H1 (cell line): ENCODE results near the gene H1-8. TPM values are rescaled to one million over a fixed set of nuclear protein-coding genes. Genes with fewer than 3 reads are reported as not detected.
A peak's percentile ranks its signal among the peaks of the same experiment; 100 is the strongest.

Experiments
- CTCF ChIA-PET: fragments of 300-600 bp; sonication (Branson Sonifier 250); formaldehyde crosslinking; loops from one replicate; lab custom pipeline; 2021; ENCODE audit not compliant: partially characterized antibody; lab: Charles Lee
- POLR2A ChIA-PET: fragments of 300-600 bp; sonication (Branson Sonifier 250); formaldehyde crosslinking; loops from one replicate; lab custom pipeline; 2021; ENCODE audit warnings: inconsistent platforms; ENCODE audit not compliant: partially characterized antibody; lab: Charles Lee
- DNase-seq, 2 experiments: peaks; one replicate each; pipeline versions ENCODE4 v3.0.0 to v3.0.0-alpha.2; 2010 to 2022; ENCODE audit warnings: low spot score in 2 of 2, low read depth in 1 of 2, mixed read lengths in 1 of 2
- FAIRE-seq: peaks from 2 replicates; lab custom pipeline; 2011; peaks lifted over from hg19 to GRCh38; lab: Jason Lieb, UNC
- H2AFZ ChIP-seq: 2 replicates; pipeline ENCODE4 v1.8.1; 2012; ENCODE audit warnings: low read length, inconsistent platforms
- H2AK5ac ChIP-seq: 2 replicates; pipeline ENCODE4 v1.6.1; 2013; ENCODE audit warnings: low read depth, low read length
- H2BK120ac ChIP-seq: replicated peaks from 2 replicates; pipeline ENCODE3; 2013; ENCODE audit warnings: low read depth, low read length, inconsistent platforms
- H2BK12ac ChIP-seq: 2 replicates; pipeline ENCODE4 v1.6.1; 2013; ENCODE audit warnings: low read depth, low read length
- H2BK15ac ChIP-seq: 2 replicates; pipeline ENCODE4 v1.6.1; 2013; ENCODE audit warnings: low read length
- H2BK20ac ChIP-seq: 2 replicates; pipeline ENCODE4 v1.6.1; 2013; ENCODE audit warnings: low read length
- H2BK5ac ChIP-seq: 2 replicates; pipeline ENCODE4 v1.6.1; 2013; ENCODE audit warnings: low read depth, low read length
- H3K14ac ChIP-seq: 2 replicates; pipeline ENCODE4 v1.6.1; 2013; ENCODE audit warnings: inconsistent platforms; ENCODE audit not compliant: insufficient read length
- H3K18ac ChIP-seq: 2 replicates; pipeline ENCODE4 v1.6.1; 2013; ENCODE audit warnings: low read length; ENCODE audit errors: extremely low read depth
- H3K23ac ChIP-seq: 2 replicates; pipeline ENCODE4 v1.6.1; 2013; ENCODE audit warnings: inconsistent platforms; ENCODE audit not compliant: insufficient read length
- H3K23me2 ChIP-seq: 2 replicates; pipeline ENCODE4 v1.6.1; 2013; ENCODE audit warnings: low read depth, low read length
- H3K27ac ChIP-seq: 2 replicates; pipeline ENCODE4 v1.6.1; 2011; ENCODE audit warnings: low read depth, low read length, inconsistent platforms
- H3K27me3 ChIP-seq, 4 experiments: replicated peaks in 1 of 4; 1 replicate in 1 of 4; 2 replicates in 3 of 4; pipeline versions ENCODE4 v1.6.1 to v1.8.1; 2011 to 2013; ENCODE audit warnings: low read length in 3 of 4, mild to moderate bottlenecking in 3 of 4, inconsistent platforms in 2 of 4, mixed read lengths in 2 of 4, moderate library complexity in 1 of 4; ENCODE audit not compliant: control insufficient read depth in 3 of 4, insufficient read depth in 3 of 4; ENCODE audit errors: extremely low read depth in 1 of 4
- H3K36me3 ChIP-seq, 4 experiments: 2 replicates each; pipeline versions ENCODE4 v1.6.1 to v1.8.1; 2011 to 2013; ENCODE audit warnings: mild to moderate bottlenecking in 4 of 4, low read length in 3 of 4, moderate library complexity in 2 of 4, control low read depth in 1 of 4, inconsistent platforms in 1 of 4; ENCODE audit not compliant: insufficient read depth in 4 of 4, control insufficient read depth in 2 of 4
- H3K4ac ChIP-seq: replicated peaks from 2 replicates; pipeline ENCODE3; 2013; ENCODE audit warnings: low read length, low read depth, mixed read lengths, inconsistent platforms; ENCODE audit not compliant: insufficient read length
- H3K4me1 ChIP-seq, 4 experiments: replicated peaks in 1 of 4; 1 replicate in 1 of 4; 2 replicates in 3 of 4; pipeline versions ENCODE4 v1.6.1 to v1.8.1; 2011 to 2013; ENCODE audit warnings: low read length in 3 of 4, inconsistent platforms in 2 of 4, mixed read lengths in 1 of 4; ENCODE audit not compliant: insufficient read depth in 4 of 4, control insufficient read depth in 3 of 4
- H3K4me2 ChIP-seq, 2 experiments: 2 replicates each; pipeline versions ENCODE4 v1.6.1 to v1.8.1; 2011 to 2013; ENCODE audit warnings: low read depth in 2 of 2, low read length in 2 of 2, control low read depth in 1 of 2, inconsistent platforms in 1 of 2, mild to moderate bottlenecking in 1 of 2; ENCODE audit not compliant: insufficient read depth in 1 of 2
- H3K4me3 ChIP-seq, 4 experiments: fragments of 200-600, 300-600 bp in 1 of 4; sonication (generic), shearing (Covaris generic), sonication (Bioruptor Twin) in 1 of 4; 2 replicates each; pipeline versions ENCODE4 v1.5.1 to v1.8.1; 2011 to 2016; ENCODE audit warnings: low read length in 4 of 4, low read depth in 3 of 4, control low read depth in 2 of 4, inconsistent platforms in 2 of 4, mild to moderate bottlenecking in 2 of 4, mixed read lengths in 1 of 4, moderate library complexity in 1 of 4; ENCODE audit not compliant: insufficient read depth in 2 of 4; ENCODE audit errors: extremely low read depth in 1 of 4
- H3K56ac ChIP-seq: replicated peaks from 2 replicates; pipeline ENCODE3; 2013; ENCODE audit warnings: low read depth, mild to moderate bottlenecking, mixed read lengths, low read length, inconsistent platforms; ENCODE audit not compliant: insufficient read length
- H3K79me1 ChIP-seq: 2 replicates; pipeline ENCODE4 v1.6.1; 2013; ENCODE audit warnings: low read depth, low read length, control low read depth
- H3K79me2 ChIP-seq, 2 experiments: 2 replicates each; pipeline versions ENCODE4 v1.6.1 to v1.8.1; 2012 to 2013; ENCODE audit warnings: low read length in 2 of 2, mild to moderate bottlenecking in 2 of 2, inconsistent platforms in 1 of 2; ENCODE audit not compliant: insufficient read depth in 2 of 2, control insufficient read depth in 1 of 2
- H3K9ac ChIP-seq, 4 experiments: replicated peaks in 1 of 4; 1 replicate in 1 of 4; 2 replicates in 3 of 4; pipeline versions ENCODE4 v1.6.1 to v1.8.1; 2011 to 2013; ENCODE audit warnings: low read depth in 3 of 4, low read length in 3 of 4, control low read depth in 2 of 4, mild to moderate bottlenecking in 2 of 4, moderate library complexity in 2 of 4, inconsistent platforms in 1 of 4; ENCODE audit errors: extremely low read depth in 1 of 4
- H3K9me3 ChIP-seq, 2 experiments: 2 replicates each; pipeline versions ENCODE4 v1.6.1 to v1.8.1; 2012 to 2013; ENCODE audit warnings: mild to moderate bottlenecking in 2 of 2, moderate library complexity in 2 of 2, control low read depth in 1 of 2, inconsistent platforms in 1 of 2, low read depth in 1 of 2, low read length in 1 of 2, mixed read lengths in 1 of 2; ENCODE audit not compliant: insufficient read depth in 2 of 2
- H4K20me1 ChIP-seq, 2 experiments: replicated peaks in 1 of 2; 2 replicates each; pipeline versions ENCODE3 to v1.8.1; 2011 to 2013; ENCODE audit warnings: inconsistent platforms in 2 of 2, low read length in 2 of 2, mild to moderate bottlenecking in 1 of 2; ENCODE audit not compliant: insufficient read depth in 2 of 2, control insufficient read depth in 1 of 2
- H4K5ac ChIP-seq: 2 replicates; pipeline ENCODE4 v1.6.1; 2013; ENCODE audit warnings: low read length, low read depth, mixed read lengths, inconsistent platforms; ENCODE audit not compliant: insufficient read length
- H4K8ac ChIP-seq: 2 replicates; pipeline ENCODE4 v1.8.0; 2013; ENCODE audit warnings: mild to moderate bottlenecking, moderate library complexity, low read length, inconsistent platforms; ENCODE audit not compliant: insufficient read depth; ENCODE audit errors: extremely low read depth
- H4K91ac ChIP-seq: replicated peaks from 2 replicates; pipeline ENCODE3; 2013; ENCODE audit warnings: low read length, mixed read lengths, inconsistent platforms; ENCODE audit not compliant: insufficient read length
- GTF2F1 ChIP-seq: IDR thresholded peaks from 2 replicates; pipeline ENCODE4 v1.6.1; 2012; ENCODE audit warnings: low read depth, low read length, improper control_type of control experiment, borderline replicate concordance
- WGBS, 2 experiments: shearing (Covaris generic) in 1 of 2; methylation state at CpG; one replicate each; pipeline versions ENCODE4 v1.1.6 to v1.1.7; 2013 to 2015; ENCODE audit warnings: low lambda C conversion rate in 2 of 2, mixed read lengths in 2 of 2, inconsistent platforms in 1 of 2, low coverage in 1 of 2, missing lambda C conversion rate in 1 of 2; ENCODE audit not compliant: insufficient replicate concordance in 2 of 2, insufficient coverage in 1 of 2, insufficient read length in 1 of 2; ENCODE audit errors: extremely low coverage in 1 of 2, missing lambda C conversion rate in 1 of 2; 5-methylcytosine and 5-hydroxymethylcytosine counted together
- polyA plus RNA-seq, 7 experiments: library from polyadenylated mRNA; depleted of rRNA in 3 of 7; stranded (reverse) in 5 of 7; unstranded in 2 of 7; fragments of >200 nt in 5 of 7; fragments of 200-250 nt in 2 of 7; gene quantifications; 1 replicate in 5 of 7; 2 replicates in 1 of 7; 4 replicates in 1 of 7; pipeline versions ENCODE4 v1.2.1 to v1.2.3, GENCODE V29; 2011 to 2013; ENCODE audit warnings: missing spikeins in 2 of 7, mixed read lengths in 2 of 7
- total RNA-seq: library from RNA; stranded (reverse); fragmentation: NEBNext Ultra II Directional; extraction: Animal tissue kit (Norgen Biotek cat#: 25700); gene quantifications from 2 replicates; pipeline ENCODE4 v1.2.1, GENCODE V29; 2021

H1-8 gene
- total and polyA plus RNA-seq, 2 of the 8 experiments (the other 6 are each of a cell fraction or from before 2014, with no cell fraction given), result not detected

DNA sequence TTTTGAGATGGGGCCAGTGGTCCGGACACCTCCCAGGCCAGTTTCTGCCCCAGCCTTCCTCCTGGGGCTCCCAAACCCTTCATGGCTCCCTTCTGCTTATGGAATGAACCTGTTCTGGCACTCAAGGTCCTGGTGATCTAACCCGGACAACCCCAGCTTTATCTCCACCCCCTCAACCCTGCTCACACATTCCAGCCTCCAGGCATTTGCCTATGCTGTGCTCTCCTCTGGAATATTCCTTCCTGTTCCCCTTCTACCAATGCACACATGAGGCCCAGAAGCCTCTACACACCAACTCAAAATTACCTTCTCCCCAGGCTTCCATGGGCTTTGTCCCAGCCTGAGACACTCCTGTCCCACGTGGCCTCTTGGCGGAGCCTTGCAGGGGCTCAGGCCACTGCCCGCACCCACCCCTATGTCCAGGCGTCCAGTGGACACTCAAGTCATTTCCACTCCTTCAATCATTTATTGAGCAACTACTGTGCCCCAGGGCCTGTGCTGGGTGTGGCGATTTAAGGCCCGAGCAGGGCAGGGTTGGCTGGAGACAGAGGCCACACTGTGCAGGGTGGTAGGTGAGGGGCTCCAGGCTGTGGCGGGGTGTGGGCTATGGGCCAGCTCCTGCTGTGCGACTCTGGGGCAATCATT lies 44.7 kb downstream of the H1-8 start:
- H3K23ac ChIP-seq, result no peak overlapping the region
- DNase-seq (no peak), FAIRE-seq (no peak)
- no peaks in the 10 kb centered on the region for H3K9me3 ChIP-seq
- 84% methylated on average over 10 of the region's 10 CpGs; no CpG with 5 or more reads in 1 of the 2 experiments for WGBS, 2 experiments
- no peak overlapping the region for H4K91ac ChIP-seq
- peaks cover 0 to 16% (median 10%) of the 10 kb centered on the region in 4 experiments; a peak in 6 of 7 replicates for H3K4me1 ChIP-seq
- no peak overlapping the region for H3K27ac ChIP-seq
- no peak overlapping the region for H3K9ac ChIP-seq
- H3K79me1 ChIP-seq, result peaks cover 4% of the 10 kb centered on the region
- ChIA-PET POLR2A (interaction anchor here (0.7 kb wide), 1 partner anchor 101 kb away, joined by 3 read pairs; no protein-coding TSS in a partner anchor), CTCF (interaction anchor here (1.9 kb wide), 1 partner anchor 11 kb away, joined by 7 read pairs; no protein-coding TSS in a partner anchor)
- no peak for TF ChIP-seq GTF2F1
- H3K56ac ChIP-seq, result no peak overlapping the region
- H3K36me3 ChIP-seq, result no peaks in the 10 kb centered on the region
- H2BK20ac ChIP-seq, result no peak overlapping the region
- H2BK15ac ChIP-seq, result no peak overlapping the region
- 0 out of 2 replicates have a peak overlapping the region, but pooled peaks have one; percentile 9 for H2BK5ac ChIP-seq
- no peak overlapping the region for H3K4ac ChIP-seq
- no peak overlapping the region for H4K8ac ChIP-seq
- H3K27me3 ChIP-seq, result no peaks in the 10 kb centered on the region
- no peak overlapping the region for H3K4me3 ChIP-seq
- peaks cover 0 to 5% of the 10 kb centered on the region in 2 experiments; a peak in 1 of 4 replicates for H3K79me2 ChIP-seq
- no peak overlapping the region for H2BK12ac ChIP-seq
- no peak overlapping the region for H3K14ac ChIP-seq
- no peak overlapping the region for H2AK5ac ChIP-seq
- H4K5ac ChIP-seq, result no peak overlapping the region
- H2AFZ ChIP-seq, result no peak overlapping the region
- H3K4me2 ChIP-seq, result no peak overlapping the region
- H3K23me2 ChIP-seq, result no peaks in the 10 kb centered on the region; the same call in 1 of the 2 replicates
- H4K20me1 ChIP-seq, result peaks cover 0 to 2% of the 10 kb centered on the region in 2 experiments
- no peak overlapping the region for H2BK120ac ChIP-seq
- no peak overlapping the region for H3K18ac ChIP-seq
